HCT116 (cell line): ENCODE data around the gene HMGB3. TPM values are rescaled to one million over a fixed set of nuclear protein-coding genes. Genes with fewer than 3 reads are reported as not detected.

ENCODE experiments used
- ATAC-seq: fragments of 200-7000 bp; cut with Tn5 transposase; 2 replicates; pipeline ENCODE4 v1.9.1; 2020; ENCODE audit warnings: mild to moderate bottlenecking, moderate library complexity
- BruUV-seq: library from RNA; stranded (reverse); fragments of 400-500 nt; replicated peaks from 2 replicates; lab custom pipeline; 2021; lab: Mats Ljungman, UMichigan
- CTCF ChIA-PET: fragments of 300-600 bp; sonication (Branson Sonifier 250); formaldehyde crosslinking; loops from one replicate; lab custom pipeline; 2021; ENCODE audit warnings: antibody characterized with exemption; lab: Charles Lee
- POLR2A ChIA-PET: fragments of 300-600, 350-600 bp; sonication (Branson Sonifier 250); formaldehyde crosslinking; loops from one replicate; lab custom pipeline; 2021; ENCODE audit warnings: antibody characterized with exemption; lab: Charles Lee
- RAD21 ChIA-PET, 2 experiments: fragments of 300-600 bp; sonication (Branson Sonifier 250); formaldehyde crosslinking; loops; one replicate each; lab custom pipeline; 2023; ENCODE audit warnings: low total read pairs in 2 of 2; ENCODE audit not compliant: uncharacterized antibody in 2 of 2, unreplicated experiment in 2 of 2, low non-redundant PET in 1 of 2; lab: Charles Lee
- DNase-seq: peaks from one replicate; pipeline ENCODE4 v3.0.0-alpha.2; 2010; ENCODE audit warnings: low read depth, low spot score
- H2AFZ ChIP-seq: fragments of 200-600 bp; shearing (Covaris generic), sonication (generic); 2 replicates; pipeline ENCODE4 v1.6.1; 2017; ENCODE audit warnings: low read depth, mixed run types, mixed read lengths, antibody characterized with exemption, low read length; ENCODE audit not compliant: poor library complexity, severe bottlenecking
- H3K27ac ChIP-seq: 2 replicates; pipeline ENCODE4 v1.5.1; 2012; ENCODE audit warnings: low read depth, low read length
- H3K27me3 ChIP-seq: fragments of 200-600 bp; sonication (generic); 2 replicates; pipeline ENCODE4 v1.6.1; 2016; ENCODE audit warnings: mixed run types, low read length, mixed read lengths; ENCODE audit not compliant: insufficient read depth
- H3K36me3 ChIP-seq, 2 experiments: fragments of 200-500 bp in 1 of 2; fragments of 200-600 bp in 1 of 2; sonication (Bioruptor generic) in 1 of 2; sonication (generic) in 1 of 2; 2 replicates each; pipeline versions ENCODE4 v1.5.1 to v1.6.1; 2014 to 2016; ENCODE audit warnings: low read length in 2 of 2, inconsistent platforms in 1 of 2, mixed read lengths in 1 of 2, mixed run types in 1 of 2; ENCODE audit not compliant: insufficient read depth in 2 of 2, control insufficient read depth in 1 of 2
- H3K4me1 ChIP-seq, 2 experiments: fragments of 200-600 bp in 1 of 2; sonication (generic) in 1 of 2; 2 replicates each; pipeline versions ENCODE4 v1.5.1 to v1.6.1; 2012 to 2017; ENCODE audit warnings: low read length in 2 of 2, inconsistent platforms in 1 of 2, mild to moderate bottlenecking in 1 of 2, mixed read lengths in 1 of 2, mixed run types in 1 of 2, moderate library complexity in 1 of 2; ENCODE audit not compliant: insufficient read depth in 2 of 2, control insufficient read depth in 1 of 2
- H3K4me2 ChIP-seq: fragments of 200-600 bp; sonication (generic); 2 replicates; pipeline ENCODE4 v1.6.1; 2017; ENCODE audit warnings: mixed run types, low read length, mixed read lengths
- H3K4me3 ChIP-seq, 2 experiments: fragments of 200-600 bp in 1 of 2; sonication (generic) in 1 of 2; replicated peaks in 1 of 2; 2 replicates each; pipeline ENCODE4 v1.5.1; 2011 to 2016; ENCODE audit warnings: low read length in 2 of 2, control low read depth in 1 of 2, low read depth in 1 of 2, mild to moderate bottlenecking in 1 of 2, mixed read lengths in 1 of 2, mixed run types in 1 of 2
- H3K79me2 ChIP-seq: fragments of 200-600 bp; sonication (generic); 2 replicates; pipeline ENCODE4 v1.6.1; 2017; ENCODE audit warnings: mild to moderate bottlenecking, mixed run types, low read length, moderate library complexity, mixed read lengths; ENCODE audit not compliant: insufficient read depth
- H3K9ac ChIP-seq: fragments of 200-600 bp; sonication (generic); 2 replicates; pipeline ENCODE4 v1.6.1; 2016; ENCODE audit warnings: low read length, mixed read lengths
- H3K9me2 ChIP-seq: fragments of 200-600 bp; sonication (generic), shearing (Covaris generic); 2 replicates; pipeline ENCODE4 v1.6.1; 2017; ENCODE audit warnings: mixed run types, mild to moderate bottlenecking, moderate library complexity; ENCODE audit not compliant: insufficient read depth
- H3K9me3 ChIP-seq, 2 experiments: fragments of 200-500 bp in 1 of 2; fragments of 200-600 bp in 1 of 2; sonication (Bioruptor generic) in 1 of 2; sonication (generic) in 1 of 2; 2 replicates each; pipeline ENCODE4 v1.6.1; 2014 to 2017; ENCODE audit warnings: low read length in 2 of 2, mixed read lengths in 2 of 2, inconsistent platforms in 1 of 2, low read depth in 1 of 2, mild to moderate bottlenecking in 1 of 2, mixed run types in 1 of 2, moderate library complexity in 1 of 2; ENCODE audit not compliant: control insufficient read depth in 1 of 2, insufficient read depth in 1 of 2
- H4K20me1 ChIP-seq: fragments of 200-600 bp; sonication (generic), shearing (Covaris generic); 2 replicates; pipeline ENCODE4 v1.6.1; 2017; ENCODE audit warnings: mixed run types, mild to moderate bottlenecking, moderate library complexity; ENCODE audit not compliant: insufficient read depth
- CBX3 ChIP-seq: IDR thresholded peaks from 2 replicates; pipeline ENCODE4 v1.6.1; 2012; ENCODE audit warnings: low read depth
- CEBPB ChIP-seq: IDR thresholded peaks from 2 replicates; pipeline ENCODE4 v1.6.1; 2012; ENCODE audit warnings: low read depth
- EGR1 ChIP-seq: IDR thresholded peaks from 2 replicates; pipeline ENCODE4 v1.6.1; 2012; ENCODE audit warnings: low read depth
- EZH2 ChIP-seq: fragments of 200-600 bp; sonication (generic); IDR thresholded peaks from 2 replicates; pipeline ENCODE4 v1.6.1; 2017; ENCODE audit warnings: antibody characterized with exemption, mixed run types
- EZH2phosphoT487 ChIP-seq: fragments of 200-600 bp; IDR thresholded peaks from 2 replicates; pipeline ENCODE4 v1.6.1; 2018; ENCODE audit warnings: antibody characterized with exemption, borderline replicate concordance
- FOSL1 ChIP-seq: IDR thresholded peaks from 2 replicates; pipeline ENCODE4 v1.6.1; 2012; ENCODE audit warnings: low read depth
- JUND ChIP-seq: IDR thresholded peaks from 2 replicates; pipeline ENCODE4 v1.6.1; 2012
- POLR2A ChIP-seq: IDR thresholded peaks from 2 replicates; pipeline ENCODE4 v1.7.0; 2011; ENCODE audit warnings: borderline replicate concordance; ENCODE audit not compliant: insufficient read depth, insufficient read length; ENCODE audit errors: extremely low read depth
- POLR2AphosphoS5 ChIP-seq: IDR thresholded peaks from 2 replicates; pipeline ENCODE4 v1.6.1; 2011; ENCODE audit warnings: mild to moderate bottlenecking, low read depth, low read length, moderate library complexity
- RAD21 ChIP-seq: IDR thresholded peaks from 2 replicates; pipeline ENCODE4 v1.6.1; 2012; ENCODE audit warnings: low read depth, mild to moderate bottlenecking
- SP1 ChIP-seq: IDR thresholded peaks from 2 replicates; pipeline ENCODE4 v1.6.1; 2012; ENCODE audit warnings: low read depth
- SRF ChIP-seq: IDR thresholded peaks from 2 replicates; pipeline ENCODE4 v1.6.1; 2012; ENCODE audit warnings: low read depth
- TCF7L2 ChIP-seq: IDR thresholded peaks from 2 replicates; pipeline ENCODE4 v1.7.0; 2011; ENCODE audit warnings: borderline replicate concordance, inconsistent platforms; ENCODE audit not compliant: insufficient read depth, insufficient read length; ENCODE audit errors: extremely low read depth
- YY1 ChIP-seq: IDR thresholded peaks from 2 replicates; pipeline ENCODE4 v1.6.1; 2011; ENCODE audit warnings: low read length, low read depth, moderate library complexity, mild to moderate bottlenecking; ENCODE audit not compliant: insufficient replicate concordance; ENCODE audit errors: extremely low read depth
- ZFX ChIP-seq: fragments of 450-650 bp; IDR thresholded peaks from 2 replicates; pipeline ENCODE4 v1.6.1; 2017
- ZNF274 ChIP-seq: fragments of 200-500 bp; sonication (Bioruptor generic); IDR thresholded peaks from 2 replicates; pipeline ENCODE4 v1.6.1; 2014; ENCODE audit warnings: mild to moderate bottlenecking, low read depth, low read length, inconsistent platforms
- intact Hi-C: fragments of 100-400 bp; cut with micrococcal nuclease; formaldehyde crosslinking; loops from 2 replicates; pipeline ENCODE4 v1.10.0; 2022
- total RNA-seq: library from RNA; stranded (reverse); gene quantifications from one replicate; pipeline ENCODE4 v1.2.1, GENCODE V29; 2021; ENCODE audit not compliant: unreplicated experiment
- TF ChIP-seq, protein P1 (sequence below): IDR thresholded peaks from 2 replicates; pipeline ENCODE4 v1.6.1; 2011; ENCODE audit warnings: mild to moderate bottlenecking, low read length, moderate library complexity; ENCODE audit not compliant: insufficient replicate concordance; ENCODE audit errors: extremely low read depth
- TF ChIP-seq, protein P2 (sequence below): IDR thresholded peaks from 2 replicates; pipeline ENCODE4 v1.6.1; 2012
- TF ChIP-seq, protein P3 (sequence below), 3 experiments: fragments of 200-600 bp in 1 of 3; sonication (generic) in 1 of 3; IDR thresholded peaks in 2 of 3; conservative IDR thresholded peaks in 1 of 3; 2 replicates each; pipeline ENCODE4 v1.5.1; 2012 to 2017; ENCODE audit warnings: low read depth in 2 of 3, low read length in 2 of 3, antibody characterized with exemption in 1 of 3, borderline replicate concordance in 1 of 3, control low read depth in 1 of 3, mild to moderate bottlenecking in 1 of 3, mixed read lengths in 1 of 3, mixed run types in 1 of 3, moderate library complexity in 1 of 3; ENCODE audit not compliant: insufficient read depth in 1 of 3

Gene HMGB3
- total RNA-seq, 1 experiment from 2014 or later: 116 TPM

DNA sequence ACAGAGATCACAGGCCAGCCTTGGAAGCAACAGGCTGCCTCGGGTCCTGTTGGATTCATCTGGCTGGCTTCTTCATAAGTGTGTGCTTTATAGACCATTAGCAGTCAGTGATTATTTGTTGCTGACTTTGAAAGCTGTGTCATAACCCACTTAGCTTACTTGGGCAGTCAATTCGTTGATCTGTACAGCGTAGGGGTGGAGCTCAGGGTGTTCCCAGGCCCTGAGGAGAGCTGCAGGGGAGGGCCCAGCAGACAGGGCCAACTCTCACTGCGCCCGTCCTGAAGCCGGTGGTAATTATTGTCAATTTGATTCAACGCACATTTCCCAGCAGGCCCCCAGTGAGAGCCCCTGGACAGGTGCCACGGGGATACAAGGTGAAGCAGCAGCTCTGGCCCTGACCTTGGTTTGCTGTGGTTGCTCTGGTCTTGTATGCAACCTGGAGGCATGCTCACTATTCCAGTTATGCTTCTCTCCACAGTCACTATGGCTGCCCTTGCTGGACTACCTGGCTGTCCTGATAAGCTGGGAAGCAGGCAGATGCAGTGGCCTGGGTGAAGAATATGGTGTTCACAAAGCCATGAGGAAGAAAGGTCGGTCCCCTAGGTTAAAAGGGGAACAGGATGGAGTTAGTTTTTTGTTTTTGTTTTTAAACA is 40.1 kb upstream of the HMGB3 start:
- Histone ChIP-seq H3K4me1 (no peaks in the 10 kb centered on the region), H3K9ac (no peak overlapping the region), H3K27me3 (no peaks in the 10 kb centered on the region), H3K27ac (no peak overlapping the region), H3K4me3 (no peak overlapping the region), H2AFZ (no peak overlapping the region), H4K20me1 (no peaks in the 10 kb centered on the region), H3K36me3 (no peaks in the 10 kb centered on the region), H3K9me2 (no peaks in the 10 kb centered on the region), H3K79me2 (no peaks in the 10 kb centered on the region), H3K9me3 (no peaks in the 10 kb centered on the region), H3K4me2 (no peak overlapping the region)
- DNase-seq (no peak), ATAC-seq (no peak)
- BruUV-seq: no TSS peak
- ChIA-PET RAD21 (no interaction called here), CTCF (no interaction called here), POLR2A (no interaction called here)
- intact Hi-C loops: no loop called here
- TF ChIP-seq ZNF274: no peak
- no peak for TF ChIP-seq FOSL1
- no peak for TF ChIP-seq SRF
- TF ChIP-seq POLR2AphosphoS5: no peak
- no peak for TF ChIP-seq CBX3
- TF ChIP-seq ZFX: no peak
- TF ChIP-seq EGR1: no peak
- TF ChIP-seq JUND: no peak
- no peak for TF ChIP-seq RAD21
- TF ChIP-seq, protein P1, sequence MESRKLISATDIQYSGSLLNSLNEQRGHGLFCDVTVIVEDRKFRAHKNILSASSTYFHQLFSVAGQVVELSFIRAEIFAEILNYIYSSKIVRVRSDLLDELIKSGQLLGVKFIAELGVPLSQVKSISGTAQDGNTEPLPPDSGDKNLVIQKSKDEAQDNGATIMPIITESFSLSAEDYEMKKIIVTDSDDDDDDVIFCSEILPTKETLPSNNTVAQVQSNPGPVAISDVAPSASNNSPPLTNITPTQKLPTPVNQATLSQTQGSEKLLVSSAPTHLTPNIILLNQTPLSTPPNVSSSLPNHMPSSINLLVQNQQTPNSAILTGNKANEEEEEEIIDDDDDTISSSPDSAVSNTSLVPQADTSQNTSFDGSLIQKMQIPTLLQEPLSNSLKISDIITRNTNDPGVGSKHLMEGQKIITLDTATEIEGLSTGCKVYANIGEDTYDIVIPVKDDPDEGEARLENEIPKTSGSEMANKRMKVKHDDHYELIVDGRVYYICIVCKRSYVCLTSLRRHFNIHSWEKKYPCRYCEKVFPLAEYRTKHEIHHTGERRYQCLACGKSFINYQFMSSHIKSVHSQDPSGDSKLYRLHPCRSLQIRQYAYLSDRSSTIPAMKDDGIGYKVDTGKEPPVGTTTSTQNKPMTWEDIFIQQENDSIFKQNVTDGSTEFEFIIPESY: no peak
- no peak for TF ChIP-seq TCF7L2
- TF ChIP-seq SP1: no peak
- TF ChIP-seq, protein P2, sequence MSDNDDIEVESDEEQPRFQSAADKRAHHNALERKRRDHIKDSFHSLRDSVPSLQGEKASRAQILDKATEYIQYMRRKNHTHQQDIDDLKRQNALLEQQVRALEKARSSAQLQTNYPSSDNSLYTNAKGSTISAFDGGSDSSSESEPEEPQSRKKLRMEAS: no peak
- TF ChIP-seq POLR2A: no peak
- TF ChIP-seq CEBPB: no peak
- no peak for TF ChIP-seq EZH2phosphoT487
- no peak for TF ChIP-seq YY1
- TF ChIP-seq EZH2: no peak
- TF ChIP-seq, protein P3, sequence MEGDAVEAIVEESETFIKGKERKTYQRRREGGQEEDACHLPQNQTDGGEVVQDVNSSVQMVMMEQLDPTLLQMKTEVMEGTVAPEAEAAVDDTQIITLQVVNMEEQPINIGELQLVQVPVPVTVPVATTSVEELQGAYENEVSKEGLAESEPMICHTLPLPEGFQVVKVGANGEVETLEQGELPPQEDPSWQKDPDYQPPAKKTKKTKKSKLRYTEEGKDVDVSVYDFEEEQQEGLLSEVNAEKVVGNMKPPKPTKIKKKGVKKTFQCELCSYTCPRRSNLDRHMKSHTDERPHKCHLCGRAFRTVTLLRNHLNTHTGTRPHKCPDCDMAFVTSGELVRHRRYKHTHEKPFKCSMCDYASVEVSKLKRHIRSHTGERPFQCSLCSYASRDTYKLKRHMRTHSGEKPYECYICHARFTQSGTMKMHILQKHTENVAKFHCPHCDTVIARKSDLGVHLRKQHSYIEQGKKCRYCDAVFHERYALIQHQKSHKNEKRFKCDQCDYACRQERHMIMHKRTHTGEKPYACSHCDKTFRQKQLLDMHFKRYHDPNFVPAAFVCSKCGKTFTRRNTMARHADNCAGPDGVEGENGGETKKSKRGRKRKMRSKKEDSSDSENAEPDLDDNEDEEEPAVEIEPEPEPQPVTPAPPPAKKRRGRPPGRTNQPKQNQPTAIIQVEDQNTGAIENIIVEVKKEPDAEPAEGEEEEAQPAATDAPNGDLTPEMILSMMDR (IDR thresholded peaks at IDR 0.05 in 2 of 3, conservative IDR thresholded peaks at IDR 0.05 in 1 of 3; ENCODE audit: borderline replicate concordance in 1 of 3, insufficient read depth in 1 of 3, low read depth in 2 of 3, low read length in 2 of 3): no peak
